ENCODE results near the gene RRAD.
A peak's percentile ranks its signal among the peaks of the same experiment; 100 is the strongest.

RRAD gene

GRCh38 chr16:66953462-66954096 lies 28.2 kb upstream of the RRAD start (continued):
- TF ChIP-seq ZNF692 (tag by site-specific recombination; IDR thresholded peaks at IDR 0.05): no peak
- TF ChIP-seq ZNF223 (tag by site-specific recombination; IDR thresholded peaks at IDR 0.05): 0 out of 2 replicates have a peak, but pooled peaks have one; percentile 23
- TF ChIP-seq TSHZ1 (tag by site-specific recombination; IDR thresholded peaks at IDR 0.05; ENCODE audit: borderline replicate concordance): no peak
- no peak for TF ChIP-seq GLIS2 (tag by site-specific recombination; IDR thresholded peaks at IDR 0.05)
- TF ChIP-seq IKZF3 (tag by site-specific recombination; IDR thresholded peaks at IDR 0.05): no peak
- TF ChIP-seq ZNF335 (tag by site-specific recombination; conservative IDR thresholded peaks at IDR 0.05): peak; percentile 66
- TF ChIP-seq ZNF433 (tag by site-specific recombination; IDR thresholded peaks at IDR 0.05; ENCODE audit: low read depth): no peak
- no peak for TF ChIP-seq ZNF426 (tag by site-specific recombination; IDR thresholded peaks at IDR 0.05)
- no peak for TF ChIP-seq MYNN (tag by site-specific recombination; IDR thresholded peaks at IDR 0.05; ENCODE audit: borderline replicate concordance)
- TF ChIP-seq ZNF311 (tag by site-specific recombination; IDR thresholded peaks at IDR 0.05; ENCODE audit: borderline replicate concordance): no peak
- TF ChIP-seq ZNF449 (tag by site-specific recombination; IDR thresholded peaks at IDR 0.05): no peak
- no peak for TF ChIP-seq ZNF777 (tag by site-specific recombination; IDR thresholded peaks at IDR 0.05; ENCODE audit: borderline replicate concordance)
- no peak for TF ChIP-seq ZNF488 (tag by site-specific recombination; IDR thresholded peaks at IDR 0.05)
- TF ChIP-seq ZNF549 (tag by site-specific recombination; IDR thresholded peaks at IDR 0.05): no peak
- no peak for TF ChIP-seq ZNF146 (tag by site-specific recombination; IDR thresholded peaks at IDR 0.05)
- TF ChIP-seq TRIM28 (IDR thresholded peaks at IDR 0.05; ENCODE audit: borderline replicate concordance, low read length): no peak
- TF ChIP-seq ZBTB20 (tag by site-specific recombination; IDR thresholded peaks at IDR 0.05): peak; percentile 56

- POLR2A ChIA-PET: no interaction called here
These were observed 27.2 kb upstream of the RRAD start for GRCh38 chr16:66952430-66953110.

More at GRCh38 chr16:66952430-66953110, 27.2 kb upstream of the RRAD start:
- CTCF ChIA-PET: interaction anchor here (0.7 to 1.8 kb wide), 14 partner anchors 9 to 573 kb away, joined by 3 to 9 read pairs (median 4); partner anchors contain the start of gene CES3
- peak; percentile 82 for TF ChIP-seq MZF1 (tag by site-specific recombination; IDR thresholded peaks at IDR 0.05; ENCODE audit: borderline replicate concordance)
- no peak for TF ChIP-seq ZNF488 (tag by site-specific recombination; IDR thresholded peaks at IDR 0.05)
- peak; percentile 56 for TF ChIP-seq ZNF121 (tag by site-specific recombination; IDR thresholded peaks at IDR 0.05)
- TF ChIP-seq ZNF549 (tag by site-specific recombination; IDR thresholded peaks at IDR 0.05): no peak
- no peaks in the 10 kb centered on the region for H3K36me3 ChIP-seq (ENCODE audit: control insufficient read depth in 2 of 2, insufficient read depth in 1 of 2, low read length in 2 of 2)
- no peak overlapping the region for H3K4me3 ChIP-seq (ENCODE audit: low read depth, low read length)
- no peak overlapping the region for H3K27ac ChIP-seq (ENCODE audit: extremely low read depth, low read depth, low read length)
- H3K4me1 ChIP-seq (ENCODE audit: control insufficient read depth, insufficient read depth, low read length): no peaks in the 10 kb centered on the region
- no peaks in the 10 kb centered on the region for H3K9me3 ChIP-seq (ENCODE audit: control insufficient read depth, insufficient read depth, low read depth, low read length)

Data from HEK293 (cell line).